WTC11 (cell line): ENCODE measurements around the gene SLC38A4. TPM values are rescaled to one million over a fixed set of nuclear protein-coding genes. Genes with fewer than 3 reads are reported as not detected.
A peak's percentile ranks its signal among the peaks of the same experiment; 100 is the strongest.

Experiments
- ATAC-seq: fragments of 200-7000 bp; cut with Tn5 transposase; 2 replicates; pipeline ENCODE4 v1.10.0; 2021; ENCODE audit warnings: mild to moderate bottlenecking, moderate library complexity
- CTCF ChIA-PET: fragments of 300-600 bp; sonication (Branson Sonifier 250); formaldehyde crosslinking; loops from one replicate; lab custom pipeline; 2021; ENCODE audit warnings: antibody characterized with exemption; lab: Charles Lee
- POLR2A ChIA-PET: fragments of 350-600 bp; sonication (Branson Sonifier 250); formaldehyde crosslinking; loops from one replicate; lab custom pipeline; 2021; ENCODE audit warnings: antibody characterized with exemption; lab: Charles Lee
- DNase-seq: peaks from one replicate; pipeline ENCODE4 v3.0.0; 2021; ENCODE audit warnings: low spot score
- H3K27ac Mint-ChIP-seq: 2 replicates; pipeline ENCODE4 v1.8.0; 2021; ENCODE audit warnings: mixed read lengths
- H3K27me3 Mint-ChIP-seq: 2 replicates; pipeline ENCODE4 v1.8.0; 2021; ENCODE audit warnings: low read depth, mild to moderate bottlenecking, moderate library complexity, mixed read lengths
- H3K36me3 Mint-ChIP-seq: 2 replicates; pipeline ENCODE4 v1.8.0; 2021; ENCODE audit warnings: mixed read lengths
- H3K4me1 Mint-ChIP-seq: 2 replicates; pipeline ENCODE4 v1.8.0; 2022; ENCODE audit warnings: mixed read lengths
- H3K4me3 Mint-ChIP-seq: 2 replicates; pipeline ENCODE4 v1.8.0; 2021; ENCODE audit warnings: mild to moderate bottlenecking, moderate library complexity, mixed read lengths
- H3K9me3 Mint-ChIP-seq: 2 replicates; pipeline ENCODE4 v1.8.0; 2021; ENCODE audit warnings: mixed read lengths
- ESRRA ChIP-seq: sonication (generic); formaldehyde crosslinking; IDR thresholded peaks from 2 replicates; pipeline ENCODE4 v1.8.1; 2022; ENCODE audit warnings: mild to moderate bottlenecking, missing genetic modification reagents, borderline replicate concordance
- FOXK1 ChIP-seq: sonication (generic); formaldehyde crosslinking; IDR thresholded peaks from 2 replicates; pipeline ENCODE4 v1.8.0; 2022; ENCODE audit warnings: mild to moderate bottlenecking, moderate library complexity, missing genetic modification reagents
- KAT7 ChIP-seq: sonication (generic); formaldehyde crosslinking; IDR thresholded peaks from 2 replicates; pipeline ENCODE4 v1.8.1; 2023; ENCODE audit warnings: missing genetic modification reagents, mild to moderate bottlenecking, borderline replicate concordance
- MYBL2 ChIP-seq: sonication (generic); formaldehyde crosslinking; IDR thresholded peaks from 2 replicates; pipeline ENCODE4 v1.8.1; 2023; ENCODE audit warnings: mild to moderate bottlenecking, moderate library complexity, missing genetic modification reagents
- NFE2L1 ChIP-seq: sonication (generic); formaldehyde crosslinking; IDR thresholded peaks from 2 replicates; pipeline ENCODE4 v1.8.1; 2023; ENCODE audit warnings: missing genetic modification reagents
- NFYB ChIP-seq: sonication (generic); formaldehyde crosslinking; conservative IDR thresholded peaks from 2 replicates; pipeline ENCODE4 v1.8.0; 2022; ENCODE audit warnings: low read depth, missing genetic modification reagents
- NR1H2 ChIP-seq: sonication (generic); formaldehyde crosslinking; IDR thresholded peaks from 2 replicates; pipeline ENCODE4 v1.9.0; 2021; ENCODE audit warnings: mild to moderate bottlenecking, moderate library complexity, missing genetic modification reagents
- NR2C2 ChIP-seq: sonication (generic); formaldehyde crosslinking; IDR thresholded peaks from 2 replicates; pipeline ENCODE4 v1.8.0; 2022; ENCODE audit warnings: mild to moderate bottlenecking, missing genetic modification reagents
- TEAD1 ChIP-seq: sonication (generic); formaldehyde crosslinking; IDR thresholded peaks from 2 replicates; pipeline ENCODE4 v1.8.0; 2022; ENCODE audit warnings: mild to moderate bottlenecking, missing genetic modification reagents
- ZNF219 ChIP-seq: sonication (generic); formaldehyde crosslinking; IDR thresholded peaks from 2 replicates; pipeline ENCODE4 v1.8.0; 2023; ENCODE audit warnings: missing genetic modification reagents, mild to moderate bottlenecking, borderline replicate concordance
- ZNF416 ChIP-seq: fragments of 250-450 bp; sonication (Bioruptor Pico); IDR thresholded peaks from 2 replicates; pipeline ENCODE4 v1.9.0; 2021; ENCODE audit warnings: mild to moderate bottlenecking, inconsistent platforms
- total RNA-seq: library from RNA; stranded (reverse); gene quantifications from 3 replicates; pipeline ENCODE4 v1.2.3, GENCODE V29; 2021
- TF ChIP-seq, protein P1 (sequence below): sonication (generic); formaldehyde crosslinking; IDR thresholded peaks from 2 replicates; pipeline ENCODE4 v1.8.0; 2022; ENCODE audit warnings: mild to moderate bottlenecking, missing genetic modification reagents
- TF ChIP-seq, protein P2 (sequence below): fragments of 250-450 bp; sonication (Bioruptor Pico); IDR thresholded peaks from 2 replicates; pipeline ENCODE4 v2.1.2; 2022; ENCODE audit warnings: mild to moderate bottlenecking, moderate library complexity
- TF ChIP-seq, protein P3 (sequence below): sonication (generic); formaldehyde crosslinking; IDR thresholded peaks from 2 replicates; pipeline ENCODE4 v1.8.0; 2023; ENCODE audit warnings: missing genetic modification reagents, mild to moderate bottlenecking, borderline replicate concordance
- TF ChIP-seq, protein P4 (sequence below): sonication (generic); formaldehyde crosslinking; IDR thresholded peaks from 2 replicates; pipeline ENCODE4 v1.8.1; 2023; ENCODE audit warnings: mild to moderate bottlenecking, missing genetic modification reagents, moderate library complexity
- TF ChIP-seq, protein P5 (sequence below): sonication (generic); formaldehyde crosslinking; IDR thresholded peaks from 2 replicates; pipeline ENCODE4 v1.8.0; 2022; ENCODE audit warnings: mild to moderate bottlenecking, missing genetic modification reagents
- TF ChIP-seq, protein P6 (sequence below): sonication (generic); formaldehyde crosslinking; IDR thresholded peaks from 2 replicates; pipeline ENCODE4 v1.8.0; 2022; ENCODE audit warnings: mild to moderate bottlenecking, missing genetic modification reagents
- TF ChIP-seq, protein P7 (sequence below): fragments of 250-450 bp; sonication (Bioruptor Pico); IDR thresholded peaks from 2 replicates; pipeline ENCODE4 v1.9.0; 2021; ENCODE audit warnings: mild to moderate bottlenecking
- TF ChIP-seq, protein P8 (sequence below): sonication (generic); formaldehyde crosslinking; IDR thresholded peaks from 2 replicates; pipeline ENCODE4 v1.8.1; 2022; ENCODE audit warnings: low read depth, missing genetic modification reagents, borderline replicate concordance

SLC38A4 gene
- total RNA-seq, 1 experiment from 2014 or later = 6.1 TPM

DNA sequence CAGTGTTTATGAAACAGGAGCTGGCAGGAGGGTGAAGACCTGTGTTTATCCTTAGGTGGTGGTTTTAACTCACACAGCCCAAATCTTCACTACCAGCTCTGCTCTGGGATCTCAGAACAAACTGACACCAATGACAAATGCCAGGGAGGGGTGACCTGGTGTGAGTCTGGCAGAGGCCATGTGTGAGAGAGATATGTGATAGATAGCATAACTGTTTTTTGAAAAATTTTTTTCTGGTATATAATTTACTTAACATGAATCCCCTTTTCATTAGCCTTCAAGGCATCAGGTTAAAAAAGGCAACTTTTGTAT is 51.5 kb downstream of the SLC38A4 start (continued):
- TF ChIP-seq TEAD1 = no peak
- TF ChIP-seq NR1H2 (CRISPR knock-in tag) = no peak
- no peak for TF ChIP-seq NFE2L1
- TF ChIP-seq, protein P1, sequence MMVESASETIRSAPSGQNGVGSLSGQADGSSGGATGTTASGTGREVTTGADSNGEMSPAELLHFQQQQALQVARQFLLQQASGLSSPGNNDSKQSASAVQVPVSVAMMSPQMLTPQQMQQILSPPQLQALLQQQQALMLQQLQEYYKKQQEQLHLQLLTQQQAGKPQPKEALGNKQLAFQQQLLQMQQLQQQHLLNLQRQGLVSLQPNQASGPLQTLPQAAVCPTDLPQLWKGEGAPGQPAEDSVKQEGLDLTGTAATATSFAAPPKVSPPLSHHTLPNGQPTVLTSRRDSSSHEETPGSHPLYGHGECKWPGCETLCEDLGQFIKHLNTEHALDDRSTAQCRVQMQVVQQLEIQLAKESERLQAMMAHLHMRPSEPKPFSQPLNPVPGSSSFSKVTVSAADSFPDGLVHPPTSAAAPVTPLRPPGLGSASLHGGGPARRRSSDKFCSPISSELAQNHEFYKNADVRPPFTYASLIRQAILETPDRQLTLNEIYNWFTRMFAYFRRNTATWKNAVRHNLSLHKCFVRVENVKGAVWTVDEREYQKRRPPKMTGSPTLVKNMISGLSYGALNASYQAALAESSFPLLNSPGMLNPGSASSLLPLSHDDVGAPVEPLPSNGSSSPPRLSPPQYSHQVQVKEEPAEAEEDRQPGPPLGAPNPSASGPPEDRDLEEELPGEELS = no peak
- TF ChIP-seq, protein P2, sequence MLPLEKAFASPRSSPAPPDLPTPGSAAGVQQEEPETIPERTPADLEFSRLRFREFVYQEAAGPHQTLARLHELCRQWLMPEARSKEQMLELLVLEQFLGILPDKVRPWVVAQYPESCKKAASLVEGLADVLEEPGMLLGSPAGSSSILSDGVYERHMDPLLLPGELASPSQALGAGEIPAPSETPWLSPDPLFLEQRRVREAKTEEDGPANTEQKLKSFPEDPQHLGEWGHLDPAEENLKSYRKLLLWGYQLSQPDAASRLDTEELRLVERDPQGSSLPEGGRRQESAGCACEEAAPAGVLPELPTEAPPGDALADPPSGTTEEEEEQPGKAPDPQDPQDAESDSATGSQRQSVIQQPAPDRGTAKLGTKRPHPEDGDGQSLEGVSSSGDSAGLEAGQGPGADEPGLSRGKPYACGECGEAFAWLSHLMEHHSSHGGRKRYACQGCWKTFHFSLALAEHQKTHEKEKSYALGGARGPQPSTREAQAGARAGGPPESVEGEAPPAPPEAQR (CRISPR knock-in tag) = no peak
- TF ChIP-seq, protein P3, sequence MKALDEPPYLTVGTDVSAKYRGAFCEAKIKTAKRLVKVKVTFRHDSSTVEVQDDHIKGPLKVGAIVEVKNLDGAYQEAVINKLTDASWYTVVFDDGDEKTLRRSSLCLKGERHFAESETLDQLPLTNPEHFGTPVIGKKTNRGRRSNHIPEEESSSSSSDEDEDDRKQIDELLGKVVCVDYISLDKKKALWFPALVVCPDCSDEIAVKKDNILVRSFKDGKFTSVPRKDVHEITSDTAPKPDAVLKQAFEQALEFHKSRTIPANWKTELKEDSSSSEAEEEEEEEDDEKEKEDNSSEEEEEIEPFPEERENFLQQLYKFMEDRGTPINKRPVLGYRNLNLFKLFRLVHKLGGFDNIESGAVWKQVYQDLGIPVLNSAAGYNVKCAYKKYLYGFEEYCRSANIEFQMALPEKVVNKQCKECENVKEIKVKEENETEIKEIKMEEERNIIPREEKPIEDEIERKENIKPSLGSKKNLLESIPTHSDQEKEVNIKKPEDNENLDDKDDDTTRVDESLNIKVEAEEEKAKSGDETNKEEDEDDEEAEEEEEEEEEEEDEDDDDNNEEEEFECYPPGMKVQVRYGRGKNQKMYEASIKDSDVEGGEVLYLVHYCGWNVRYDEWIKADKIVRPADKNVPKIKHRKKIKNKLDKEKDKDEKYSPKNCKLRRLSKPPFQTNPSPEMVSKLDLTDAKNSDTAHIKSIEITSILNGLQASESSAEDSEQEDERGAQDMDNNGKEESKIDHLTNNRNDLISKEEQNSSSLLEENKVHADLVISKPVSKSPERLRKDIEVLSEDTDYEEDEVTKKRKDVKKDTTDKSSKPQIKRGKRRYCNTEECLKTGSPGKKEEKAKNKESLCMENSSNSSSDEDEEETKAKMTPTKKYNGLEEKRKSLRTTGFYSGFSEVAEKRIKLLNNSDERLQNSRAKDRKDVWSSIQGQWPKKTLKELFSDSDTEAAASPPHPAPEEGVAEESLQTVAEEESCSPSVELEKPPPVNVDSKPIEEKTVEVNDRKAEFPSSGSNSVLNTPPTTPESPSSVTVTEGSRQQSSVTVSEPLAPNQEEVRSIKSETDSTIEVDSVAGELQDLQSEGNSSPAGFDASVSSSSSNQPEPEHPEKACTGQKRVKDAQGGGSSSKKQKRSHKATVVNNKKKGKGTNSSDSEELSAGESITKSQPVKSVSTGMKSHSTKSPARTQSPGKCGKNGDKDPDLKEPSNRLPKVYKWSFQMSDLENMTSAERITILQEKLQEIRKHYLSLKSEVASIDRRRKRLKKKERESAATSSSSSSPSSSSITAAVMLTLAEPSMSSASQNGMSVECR (CRISPR knock-in tag) = no peak
- TF ChIP-seq, protein P4, sequence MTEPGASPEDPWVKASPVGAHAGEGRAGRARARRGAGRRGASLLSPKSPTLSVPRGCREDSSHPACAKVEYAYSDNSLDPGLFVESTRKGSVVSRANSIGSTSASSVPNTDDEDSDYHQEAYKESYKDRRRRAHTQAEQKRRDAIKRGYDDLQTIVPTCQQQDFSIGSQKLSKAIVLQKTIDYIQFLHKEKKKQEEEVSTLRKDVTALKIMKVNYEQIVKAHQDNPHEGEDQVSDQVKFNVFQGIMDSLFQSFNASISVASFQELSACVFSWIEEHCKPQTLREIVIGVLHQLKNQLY (CRISPR knock-in tag) = no peak
- TF ChIP-seq NR2C2 = no peak
- TF ChIP-seq, all 79 proteins: peak for 0

DNA sequence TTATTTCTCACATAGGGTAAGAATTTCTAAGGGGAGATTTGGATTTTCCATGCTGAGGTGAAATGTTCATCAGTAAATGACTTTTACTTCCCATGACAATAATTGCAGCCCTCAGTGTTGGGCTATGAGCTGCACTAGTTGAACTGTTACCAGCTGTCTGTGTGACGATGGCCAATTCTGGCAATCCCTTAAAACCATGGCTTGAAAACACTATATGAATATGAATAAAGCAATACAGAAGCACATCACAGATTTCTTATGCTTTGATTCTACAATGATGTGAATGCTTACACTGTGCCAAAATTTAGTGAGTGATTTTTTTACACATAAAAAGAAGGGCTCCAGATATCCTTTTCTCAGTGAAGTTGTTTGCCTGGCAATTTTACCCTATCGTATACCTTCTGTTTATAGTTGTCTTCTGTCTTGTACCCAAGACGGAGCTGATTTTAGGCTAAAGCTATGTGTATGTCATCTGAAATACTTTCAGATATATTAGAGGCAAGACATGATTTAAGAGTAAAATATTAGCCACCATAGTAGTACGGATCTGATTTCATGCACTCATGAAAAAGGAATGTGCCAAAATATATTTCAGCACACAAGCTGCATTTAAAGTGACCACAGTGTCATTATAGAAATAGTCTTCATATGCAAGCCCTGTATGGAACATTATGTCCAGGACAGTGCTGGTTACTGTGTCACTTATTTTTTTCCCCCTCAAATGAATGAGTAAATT is 52.0 kb downstream of the SLC38A4 start:
- Mint-ChIP-seq H3K27me3 (no peaks in the 10 kb centered on the region), H3K4me1 (peaks cover 15% of the 10 kb centered on the region), H3K4me3 (no peak overlapping the region), H3K36me3 (0 out of 2 replicates have a peak, but pooled peaks cover 3% of the 10 kb centered on the region), H3K9me3 (no peaks in the 10 kb centered on the region), H3K27ac (no peak overlapping the region)
- TF ChIP-seq ESRRA (CRISPR knock-in tag) (no peak), ZNF416 (CRISPR knock-in tag) (no peak)
- POLR2A ChIA-PET = no interaction called here
- ATAC-seq (no peak), DNase-seq (no peak)
- CTCF ChIA-PET = no interaction called here

DNA sequence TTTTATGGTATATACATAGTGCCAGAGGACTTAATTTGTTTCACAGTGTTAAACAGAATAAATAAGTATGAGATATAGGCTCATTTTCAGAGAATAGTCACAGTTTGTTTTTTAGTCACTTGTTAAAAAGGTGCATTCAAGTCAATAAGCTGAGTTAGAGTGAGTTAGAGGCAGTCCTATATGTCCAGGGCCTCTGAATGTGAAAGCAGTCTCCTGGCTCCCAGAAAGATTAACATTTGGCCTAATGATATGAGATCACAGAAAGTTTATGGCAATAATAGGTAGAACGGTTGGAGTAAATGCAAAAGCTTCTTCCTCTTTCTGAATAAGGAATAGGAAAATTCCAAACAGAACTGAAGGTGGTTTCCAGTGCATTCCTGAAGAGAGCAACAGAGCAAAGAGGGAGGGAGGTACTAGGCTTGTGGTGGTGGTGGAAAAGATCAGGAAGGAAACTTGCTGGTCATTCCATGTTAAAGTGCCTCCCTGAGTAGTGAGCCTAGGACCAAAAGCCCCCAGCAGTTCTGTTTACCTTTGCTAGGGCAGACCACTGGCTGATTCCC is 54.4 kb downstream of the SLC38A4 start:
- ChIA-PET POLR2A (no interaction called here), CTCF (interaction anchor here (1.3 kb wide), 1 partner anchor 213 kb away, joined by 7 read pairs; no protein-coding TSS in a partner anchor)
- ATAC-seq = no peak
- peaks cover 15% of the 10 kb centered on the region for H3K4me1 Mint-ChIP-seq
- no peak overlapping the region for H3K4me3 Mint-ChIP-seq
- no peak for DNase-seq
- peak overlapping the region; percentile 19; the same call in 1 of the 2 replicates for H3K27ac Mint-ChIP-seq
- no peaks in the 10 kb centered on the region for H3K9me3 Mint-ChIP-seq
- TF ChIP-seq, protein P5, sequence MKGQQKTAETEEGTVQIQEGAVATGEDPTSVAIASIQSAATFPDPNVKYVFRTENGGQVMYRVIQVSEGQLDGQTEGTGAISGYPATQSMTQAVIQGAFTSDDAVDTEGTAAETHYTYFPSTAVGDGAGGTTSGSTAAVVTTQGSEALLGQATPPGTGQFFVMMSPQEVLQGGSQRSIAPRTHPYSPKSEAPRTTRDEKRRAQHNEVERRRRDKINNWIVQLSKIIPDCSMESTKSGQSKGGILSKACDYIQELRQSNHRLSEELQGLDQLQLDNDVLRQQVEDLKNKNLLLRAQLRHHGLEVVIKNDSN (CRISPR knock-in tag) = no peak
- TF ChIP-seq FOXK1 (CRISPR knock-in tag) = no peak
- TF ChIP-seq, protein P6, sequence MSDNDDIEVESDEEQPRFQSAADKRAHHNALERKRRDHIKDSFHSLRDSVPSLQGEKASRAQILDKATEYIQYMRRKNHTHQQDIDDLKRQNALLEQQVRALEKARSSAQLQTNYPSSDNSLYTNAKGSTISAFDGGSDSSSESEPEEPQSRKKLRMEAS (CRISPR knock-in tag) = no peak
- TF ChIP-seq, protein P7, sequence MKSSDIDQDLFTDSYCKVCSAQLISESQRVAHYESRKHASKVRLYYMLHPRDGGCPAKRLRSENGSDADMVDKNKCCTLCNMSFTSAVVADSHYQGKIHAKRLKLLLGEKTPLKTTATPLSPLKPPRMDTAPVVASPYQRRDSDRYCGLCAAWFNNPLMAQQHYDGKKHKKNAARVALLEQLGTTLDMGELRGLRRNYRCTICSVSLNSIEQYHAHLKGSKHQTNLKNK (CRISPR knock-in tag) = no peak
- TF ChIP-seq KAT7 (CRISPR knock-in tag) = no peak
- TF ChIP-seq, protein P8, sequence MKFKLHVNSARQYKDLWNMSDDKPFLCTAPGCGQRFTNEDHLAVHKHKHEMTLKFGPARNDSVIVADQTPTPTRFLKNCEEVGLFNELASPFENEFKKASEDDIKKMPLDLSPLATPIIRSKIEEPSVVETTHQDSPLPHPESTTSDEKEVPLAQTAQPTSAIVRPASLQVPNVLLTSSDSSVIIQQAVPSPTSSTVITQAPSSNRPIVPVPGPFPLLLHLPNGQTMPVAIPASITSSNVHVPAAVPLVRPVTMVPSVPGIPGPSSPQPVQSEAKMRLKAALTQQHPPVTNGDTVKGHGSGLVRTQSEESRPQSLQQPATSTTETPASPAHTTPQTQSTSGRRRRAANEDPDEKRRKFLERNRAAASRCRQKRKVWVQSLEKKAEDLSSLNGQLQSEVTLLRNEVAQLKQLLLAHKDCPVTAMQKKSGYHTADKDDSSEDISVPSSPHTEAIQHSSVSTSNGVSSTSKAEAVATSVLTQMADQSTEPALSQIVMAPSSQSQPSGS (CRISPR knock-in tag) = no peak
- no peak for TF ChIP-seq NFYB (CRISPR knock-in tag)
- no peak for TF ChIP-seq NFE2L1
- TF ChIP-seq MYBL2 = no peak
- no peak for TF ChIP-seq ZNF219 (CRISPR knock-in tag)
- H3K36me3 Mint-ChIP-seq = 0 out of 2 replicates have a peak, but pooled peaks cover 3% of the 10 kb centered on the region
- H3K27me3 Mint-ChIP-seq = no peaks in the 10 kb centered on the region
